GM12872 (cell line): ENCODE data around the gene TRIM67.

Experiments used
- TF ChIP-seq, protein P1 (sequence below): IDR thresholded peaks from 3 replicates; pipeline ENCODE4 v1.5.1; 2011; ENCODE audit warnings: low read depth, mild to moderate bottlenecking, low read length, moderate library complexity; ENCODE audit not compliant: insufficient read depth

Gene TRIM67

DNA sequence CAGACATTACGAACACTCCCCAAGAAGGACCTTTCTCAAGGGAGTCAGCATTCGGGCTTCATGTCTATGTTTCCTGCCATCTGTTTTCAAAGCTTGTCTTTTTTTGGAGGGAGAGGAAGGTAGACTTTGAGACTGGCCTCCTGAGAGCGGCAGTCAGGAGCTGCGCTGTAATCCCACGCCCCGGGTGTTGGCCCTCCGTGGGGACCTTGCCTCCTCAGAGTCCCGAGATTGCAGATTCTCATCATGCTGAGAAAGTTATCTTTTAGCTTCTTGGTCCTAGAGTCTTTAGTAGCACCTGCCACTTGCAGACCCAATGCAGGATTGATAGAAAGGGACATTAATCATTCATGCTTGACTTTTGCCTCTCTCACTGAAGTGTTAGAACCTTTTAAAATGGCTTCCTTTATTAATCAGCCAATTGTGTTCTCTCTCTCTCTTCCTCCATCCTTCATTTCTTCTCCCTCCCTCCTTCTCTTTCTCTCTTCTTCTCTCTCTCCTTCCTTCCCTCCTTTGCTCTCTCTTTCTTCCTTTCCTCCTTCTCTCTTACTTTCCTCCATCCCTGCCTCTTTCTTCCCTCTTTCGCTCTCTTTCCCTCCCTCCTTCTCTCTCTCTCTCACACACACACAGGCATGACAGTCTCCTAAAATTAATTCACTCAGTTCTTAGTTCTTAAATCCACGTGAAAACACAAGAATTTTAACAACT, 54.0 kb downstream of the TRIM67 start:
- TF ChIP-seq, protein P1, sequence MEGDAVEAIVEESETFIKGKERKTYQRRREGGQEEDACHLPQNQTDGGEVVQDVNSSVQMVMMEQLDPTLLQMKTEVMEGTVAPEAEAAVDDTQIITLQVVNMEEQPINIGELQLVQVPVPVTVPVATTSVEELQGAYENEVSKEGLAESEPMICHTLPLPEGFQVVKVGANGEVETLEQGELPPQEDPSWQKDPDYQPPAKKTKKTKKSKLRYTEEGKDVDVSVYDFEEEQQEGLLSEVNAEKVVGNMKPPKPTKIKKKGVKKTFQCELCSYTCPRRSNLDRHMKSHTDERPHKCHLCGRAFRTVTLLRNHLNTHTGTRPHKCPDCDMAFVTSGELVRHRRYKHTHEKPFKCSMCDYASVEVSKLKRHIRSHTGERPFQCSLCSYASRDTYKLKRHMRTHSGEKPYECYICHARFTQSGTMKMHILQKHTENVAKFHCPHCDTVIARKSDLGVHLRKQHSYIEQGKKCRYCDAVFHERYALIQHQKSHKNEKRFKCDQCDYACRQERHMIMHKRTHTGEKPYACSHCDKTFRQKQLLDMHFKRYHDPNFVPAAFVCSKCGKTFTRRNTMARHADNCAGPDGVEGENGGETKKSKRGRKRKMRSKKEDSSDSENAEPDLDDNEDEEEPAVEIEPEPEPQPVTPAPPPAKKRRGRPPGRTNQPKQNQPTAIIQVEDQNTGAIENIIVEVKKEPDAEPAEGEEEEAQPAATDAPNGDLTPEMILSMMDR: no peak

DNA sequence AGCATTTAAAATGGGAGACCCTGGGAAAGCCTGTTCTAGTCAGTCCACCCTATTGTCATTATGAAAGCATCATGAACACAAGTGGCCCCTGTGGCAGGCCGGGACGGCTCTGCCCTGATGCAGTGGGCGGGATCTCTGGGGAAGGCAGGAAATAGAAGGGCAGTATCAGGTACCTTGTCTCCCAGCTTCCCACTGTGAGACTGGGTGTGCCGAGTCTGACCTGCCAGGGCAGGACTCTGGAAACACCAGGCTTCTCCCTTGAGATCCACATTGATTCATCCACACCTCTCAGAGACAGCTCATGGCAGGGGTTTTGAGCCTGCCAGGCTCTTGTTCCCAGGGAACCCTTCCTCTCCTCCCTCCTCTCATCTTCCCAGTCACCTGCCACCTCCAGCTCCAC, 54.6 kb downstream of the TRIM67 start:
- TF ChIP-seq, protein P1: no peak

DNA sequence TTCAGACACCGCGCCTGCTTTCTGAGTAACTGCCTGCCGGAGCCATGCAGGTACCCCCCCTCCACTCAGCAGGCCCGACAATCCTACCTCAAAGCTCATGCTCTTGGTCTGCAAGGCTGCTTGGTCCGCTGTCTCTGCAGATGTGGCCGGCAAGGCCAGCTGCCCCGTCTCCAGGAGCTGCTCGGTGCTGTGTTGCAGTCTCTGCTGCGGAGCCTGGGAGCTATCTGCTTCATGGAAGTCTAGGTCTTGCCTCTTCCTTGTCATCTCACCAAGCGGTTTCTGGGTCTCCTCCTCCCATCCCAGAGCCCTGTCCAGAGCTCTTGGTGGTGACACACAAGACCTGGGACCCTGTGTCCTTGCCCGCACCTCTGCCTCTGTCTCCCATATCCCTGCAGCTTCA, 55.2 kb downstream of the TRIM67 start:
- TF ChIP-seq, protein P1: no peak

DNA sequence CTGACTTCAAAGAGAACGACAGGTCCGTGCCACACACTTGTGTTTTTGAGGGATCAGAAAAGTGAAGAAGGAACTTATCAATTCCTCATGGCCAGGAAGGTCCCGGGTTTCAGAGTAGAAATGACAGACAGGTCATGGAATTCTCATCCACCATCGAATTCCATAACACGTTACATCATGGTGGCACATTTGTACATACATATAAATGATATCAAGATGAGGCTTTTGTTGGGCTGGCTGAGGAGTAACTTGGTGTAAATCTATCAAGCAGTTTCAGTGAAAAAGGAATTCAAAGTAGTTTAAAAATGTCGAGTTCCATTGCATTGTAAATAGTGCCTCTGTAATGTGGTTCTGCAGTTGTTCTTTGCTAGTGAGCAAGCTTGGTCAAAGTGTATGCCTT, 56.2 kb downstream of the TRIM67 start:
- TF ChIP-seq, protein P1: no peak

DNA sequence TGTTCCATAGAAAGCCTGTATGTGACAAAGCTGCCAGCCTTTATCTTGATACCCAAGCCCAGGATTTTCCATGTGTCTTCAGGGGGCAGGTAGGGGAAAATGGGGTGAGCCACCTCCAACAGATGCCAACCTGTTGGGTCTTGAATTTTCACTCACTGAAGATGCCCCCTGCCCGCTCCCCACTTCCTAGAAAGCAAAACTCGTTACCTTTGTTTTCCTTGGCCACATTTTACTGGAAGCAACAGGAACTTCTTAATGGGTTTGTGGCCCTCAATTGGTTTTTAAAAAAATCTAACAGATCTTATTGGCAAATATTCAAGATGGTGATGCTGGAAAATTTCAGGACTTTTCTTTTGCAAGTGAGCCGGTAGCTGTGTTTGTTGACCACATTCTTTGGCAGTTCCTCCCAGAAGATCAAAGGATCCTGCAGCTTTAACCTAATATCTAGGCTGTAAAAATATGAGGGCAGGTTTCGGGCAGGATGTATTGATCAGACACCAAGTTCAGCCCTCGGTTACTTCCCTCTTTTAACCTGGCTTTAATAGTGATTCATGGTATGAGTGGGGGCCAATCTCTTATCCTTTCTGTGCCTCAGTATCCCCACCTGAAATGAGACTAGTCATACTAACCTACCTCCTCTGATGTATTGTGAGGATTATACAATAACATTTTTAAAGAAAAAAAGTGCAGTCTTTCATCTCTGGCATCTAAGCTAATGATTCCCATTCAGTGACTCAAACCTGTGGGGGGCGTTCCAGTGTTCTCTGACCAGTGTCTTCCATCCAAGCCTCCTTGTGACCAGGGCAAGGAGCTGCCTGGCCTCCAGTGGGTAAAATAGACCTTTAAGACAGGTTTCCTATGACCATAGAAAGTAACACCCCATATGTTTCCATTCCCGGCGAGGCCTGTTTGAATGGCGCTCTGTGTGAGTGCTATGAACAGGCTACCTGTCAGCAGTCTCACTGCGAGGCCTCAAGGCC, 57.9 kb downstream of the TRIM67 start:
- TF ChIP-seq, protein P1: no peak

DNA sequence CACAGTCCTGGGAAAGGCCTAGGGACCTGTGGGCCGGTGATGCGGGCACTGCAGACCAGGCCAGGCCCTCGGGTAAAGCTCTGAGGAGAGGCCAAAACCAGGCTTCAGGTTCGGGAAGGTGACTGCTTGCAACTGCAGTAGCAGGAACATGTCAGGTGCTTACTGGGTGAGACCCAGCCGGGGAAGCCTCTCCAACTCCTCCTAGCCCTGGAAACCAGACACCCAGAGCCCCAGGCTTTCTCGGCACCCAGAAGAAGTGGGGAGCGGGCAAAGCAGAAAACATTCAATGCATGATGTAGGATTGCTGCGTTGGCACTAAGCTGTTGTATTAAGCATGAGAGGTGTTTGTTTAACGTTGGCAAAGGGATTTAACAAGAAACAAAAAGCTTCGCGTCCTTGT, 58.9 kb downstream of the TRIM67 start:
- TF ChIP-seq, protein P1: no peak

DNA sequence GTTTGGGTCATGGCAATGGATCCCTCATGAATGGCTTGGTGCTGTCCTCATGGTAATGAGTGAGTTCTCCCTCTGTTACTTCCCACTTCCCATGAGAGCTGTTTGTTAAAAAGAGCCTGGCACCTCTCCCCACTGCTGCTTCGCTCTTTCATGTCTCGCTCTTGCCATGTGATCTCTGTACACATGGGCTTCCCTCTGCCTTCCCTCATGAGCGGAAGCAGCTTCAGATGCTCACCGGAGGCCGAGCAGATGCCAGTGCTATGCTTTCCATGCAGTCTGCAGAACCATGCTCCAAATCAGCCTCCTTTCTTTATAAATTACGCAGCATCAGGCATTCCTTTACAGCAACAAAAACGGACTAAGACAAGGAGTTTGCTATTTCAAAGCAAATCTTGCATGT, 64.3 kb downstream of the TRIM67 start:
- TF ChIP-seq, protein P1: no peak
